Body of pancreas (tissue), 4 donors: ENCODE results near the gene RAB2B. TPM values are rescaled to one million over a fixed set of nuclear protein-coding genes. Genes with fewer than 3 reads are reported as not detected.

Experiments used
- ATAC-seq: fragments of 150-250 bp; one replicate; pipeline ENCODE4 v1.9.1; 2016
- DNase-seq, 4 donors: peaks; one replicate each; pipeline ENCODE4 v3.0.0-alpha.2; 2019
- H3K27ac ChIP-seq, 4 donors: fragments of 200-600 bp; sonication (generic); 1 replicate in 3 of 4; 2 replicates in 1 of 4; pipeline versions ENCODE4 v1.5.1 to v1.6.1; 2016 to 2019; ENCODE audit warnings: mild to moderate bottlenecking in 1 of 4, mixed read lengths in 1 of 4, moderate library complexity in 1 of 4
- H3K27me3 ChIP-seq, 2 donors: fragments of 200-600 bp; sonication (generic); one replicate each; pipeline ENCODE4 v1.6.0; 2016; ENCODE audit warnings: mild to moderate bottlenecking in 1 of 2
- H3K36me3 ChIP-seq, 2 donors: fragments of 200-600 bp; sonication (generic); replicated peaks in 1 of 2; 2 replicates each; pipeline ENCODE4 v1.5.1; 2016; ENCODE audit warnings: low read depth in 2 of 2; ENCODE audit not compliant: insufficient read depth in 1 of 2
- H3K4me1 ChIP-seq: fragments of 200-600 bp; sonication (generic); one replicate; pipeline ENCODE4 v1.6.0; 2016
- H3K4me3 ChIP-seq, 2 donors: fragments of 200-600 bp; sonication (generic); 1 replicate in 1 of 2; 2 replicates in 1 of 2; pipeline ENCODE4 v1.5.1; 2016 to 2019
- H3K9me3 ChIP-seq, 3 donors: fragments of 200-600 bp; sonication (generic); 1 replicate in 2 of 3; 2 replicates in 1 of 3; pipeline ENCODE4 v1.5.1; 2016
- POLR2A ChIP-seq, 3 donors: fragments of 450-650 bp; IDR thresholded peaks; one replicate each; pipeline ENCODE4 v1.6.1; 2016; ENCODE audit warnings: antibody characterized with exemption in 3 of 3, mild to moderate bottlenecking in 2 of 3
- WGBS, 2 donors: methylation state at CpG; one replicate each; pipeline ENCODE4 v1.1.5; 2017; 5-methylcytosine and 5-hydroxymethylcytosine counted together
- intact Hi-C: fragments of 100-400 bp; cut with DNase I; formaldehyde crosslinking; loops from one replicate; pipeline ENCODE4 v1.15.1; 2023
- total RNA-seq, 2 donors: library from RNA; depleted of rRNA; stranded (reverse); fragments of >200 nt; gene quantifications; one replicate each; pipeline ENCODE4 v1.1.0, GENCODE V29; 2016
- TF ChIP-seq, protein P1 (sequence below), 7 experiments: fragments of 450-650 bp in 4 of 7; fragments of 200-600 bp in 3 of 7; sonication (generic) in 3 of 7; IDR thresholded peaks; one replicate each; pipeline ENCODE4 v1.5.1; 2016 to 2019; ENCODE audit warnings: antibody characterized with exemption in 7 of 7

The RAB2B gene
- total RNA-seq, result 10 to 100 TPM; 13.5 to 15.6 TPM

- H3K27ac ChIP-seq, result peak within 1 kb of the TSS; percentile 81 to 91 (median 82)
- H3K4me3 ChIP-seq, result peak within 1 kb of the TSS; percentile 60 to 84
- WGBS, 2 donors, result 1% methylated on average over 46 to 49 of the region's 49 CpGs
- intact Hi-C loops, result no loop called here
- H3K4me1 ChIP-seq, result peaks cover 24% of the 10 kb centered on the region
- H3K9me3 ChIP-seq, result no peaks in the 10 kb centered on the region
- DNase-seq (peak; percentile 96 to 98 (median 96)), ATAC-seq (peak; percentile 98)
- TF ChIP-seq POLR2A (IDR thresholded peaks at IDR 0.05), result peak in 2 of 3 donors; percentile 80 to 92
- TF ChIP-seq, protein P1, sequence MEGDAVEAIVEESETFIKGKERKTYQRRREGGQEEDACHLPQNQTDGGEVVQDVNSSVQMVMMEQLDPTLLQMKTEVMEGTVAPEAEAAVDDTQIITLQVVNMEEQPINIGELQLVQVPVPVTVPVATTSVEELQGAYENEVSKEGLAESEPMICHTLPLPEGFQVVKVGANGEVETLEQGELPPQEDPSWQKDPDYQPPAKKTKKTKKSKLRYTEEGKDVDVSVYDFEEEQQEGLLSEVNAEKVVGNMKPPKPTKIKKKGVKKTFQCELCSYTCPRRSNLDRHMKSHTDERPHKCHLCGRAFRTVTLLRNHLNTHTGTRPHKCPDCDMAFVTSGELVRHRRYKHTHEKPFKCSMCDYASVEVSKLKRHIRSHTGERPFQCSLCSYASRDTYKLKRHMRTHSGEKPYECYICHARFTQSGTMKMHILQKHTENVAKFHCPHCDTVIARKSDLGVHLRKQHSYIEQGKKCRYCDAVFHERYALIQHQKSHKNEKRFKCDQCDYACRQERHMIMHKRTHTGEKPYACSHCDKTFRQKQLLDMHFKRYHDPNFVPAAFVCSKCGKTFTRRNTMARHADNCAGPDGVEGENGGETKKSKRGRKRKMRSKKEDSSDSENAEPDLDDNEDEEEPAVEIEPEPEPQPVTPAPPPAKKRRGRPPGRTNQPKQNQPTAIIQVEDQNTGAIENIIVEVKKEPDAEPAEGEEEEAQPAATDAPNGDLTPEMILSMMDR (IDR thresholded peaks at IDR 0.05), result peak; percentile 95 to 100 (median 100)
- H3K36me3 ChIP-seq, result peaks cover 0 to 2% of the 10 kb centered on the region in 2 donors
- no peaks in the 10 kb centered on the region for H3K27me3 ChIP-seq
Observed at GRCh38 chr14:21476925-21477681, at the start of gene RAB2B, which contains the start of gene TOX4. Gene RAB2B, minus strand, starts transcription at chr14:21476959. Its CDS starts 87 bp downstream, at chr14:21476872. Gene TOX4, plus strand, starts transcription at chr14:21477195. Its CDS starts 84 bp downstream, at chr14:21477279.

- peaks cover 9% of the 10 kb centered on the region for H3K4me1 ChIP-seq
- H3K4me3 ChIP-seq, result peak within 1 kb of the TSS; percentile 70 to 87
- ATAC-seq (peak; percentile 94), DNase-seq (peak; percentile 65 to 83 (median 82))
- H3K27ac ChIP-seq, result peak within 1 kb of the TSS in 2 of 4 donors; percentile 54 to 59
- no peaks in the 10 kb centered on the region for H3K9me3 ChIP-seq
- H3K36me3 ChIP-seq, result no peaks in the 10 kb centered on the region
- H3K27me3 ChIP-seq, result no peaks in the 10 kb centered on the region
- peak in 2 of 3 donors; percentile 40 to 60 for TF ChIP-seq POLR2A (IDR thresholded peaks at IDR 0.05)
- TF ChIP-seq, protein P1 (IDR thresholded peaks at IDR 0.05), result no peak
- 0 to 1% methylated on average over 25 to 28 of the region's 43 CpGs for WGBS, 2 donors
- intact Hi-C loops, result no loop called here
Observed at GRCh38 chr14:21525962-21526671, 49.4 kb upstream of the RAB2B start, which contains the start of gene SALL2. Gene SALL2, minus strand, starts transcription at chr14:21526346. Its CDS starts 219 bp downstream, at chr14:21526127.

DNA sequence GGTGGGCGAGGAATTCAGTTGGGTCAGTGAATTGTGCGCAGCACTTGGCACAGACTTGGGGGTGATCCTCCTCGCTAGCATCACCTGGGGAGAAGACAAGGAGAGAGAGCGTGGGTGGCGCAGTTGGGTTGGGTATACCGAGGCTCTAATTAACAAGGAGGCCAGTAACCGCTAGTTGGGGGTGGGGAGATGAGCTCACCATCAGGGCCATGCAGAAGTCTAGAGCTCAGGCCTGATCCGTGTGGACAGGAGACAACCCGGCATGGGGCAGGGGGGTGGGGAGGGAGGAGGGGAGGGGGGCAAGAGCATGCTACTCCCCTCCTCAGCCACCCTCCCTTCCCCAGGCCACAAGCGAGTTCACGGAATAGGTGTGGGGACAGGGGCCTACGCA lies 48.8 kb upstream of the RAB2B start:
- DNase-seq, result peak in 3 of 4 donors; percentile 16 to 29 (median 27)
- peak overlapping the region; percentile 70 to 87 for H3K4me3 ChIP-seq
- no peaks in the 10 kb centered on the region for H3K36me3 ChIP-seq
- peaks cover 9% of the 10 kb centered on the region for H3K4me1 ChIP-seq
- peak; percentile 7 for ATAC-seq
- H3K27ac ChIP-seq, result peak overlapping the region in 2 of 4 donors; percentile 54 to 59
- H3K9me3 ChIP-seq, result no peaks in the 10 kb centered on the region
- no peaks in the 10 kb centered on the region for H3K27me3 ChIP-seq
- 54 to 57% methylated on average over 11 to 12 of the region's 12 CpGs for WGBS, 2 donors
- intact Hi-C loops, result no loop called here
- no peak for TF ChIP-seq POLR2A (IDR thresholded peaks at IDR 0.05)
- TF ChIP-seq, protein P1 (IDR thresholded peaks at IDR 0.05), result no peak

GRCh38 chr14:21524575-21525490 lies 48.1 kb upstream of the RAB2B start:
- 64 to 89% methylated on average over 4 to 12 of the region's 18 CpGs for WGBS, 2 donors
- no peaks in the 10 kb centered on the region for H3K27me3 ChIP-seq
- no peaks in the 10 kb centered on the region for H3K36me3 ChIP-seq
- H3K9me3 ChIP-seq, result no peaks in the 10 kb centered on the region
- intact Hi-C loops, result no loop called here
- no peak overlapping the region for H3K27ac ChIP-seq
- DNase-seq (no peak), ATAC-seq (no peak)
- H3K4me3 ChIP-seq, result no peak overlapping the region
- TF ChIP-seq, protein P1 (IDR thresholded peaks at IDR 0.05), result no peak
- no peak for TF ChIP-seq POLR2A (IDR thresholded peaks at IDR 0.05)
- H3K4me1 ChIP-seq, result peaks cover 9% of the 10 kb centered on the region
